Thoracic aorta (tissue), 2 donors: ENCODE data around the gene RIOK1. TPM values are rescaled to one million over a fixed set of nuclear protein-coding genes. Genes with fewer than 3 reads are reported as not detected.

Experiments used
- ATAC-seq: fragments of 150-250 bp; one replicate; pipeline ENCODE4 v1.8.0; 2017; ENCODE audit warnings: low read depth; ENCODE audit not compliant: insufficient number of reproducible peaks, low FRiP score
- DNase-seq: peaks from one replicate; pipeline ENCODE4 v3.0.0-alpha.2; 2020; ENCODE audit warnings: low spot score
- H3K27ac ChIP-seq, 2 donors: fragments of 200-600 bp; sonication (generic); 1 replicate in 1 of 2; 2 replicates in 1 of 2; pipeline ENCODE4 v1.5.1; 2016; ENCODE audit warnings: mild to moderate bottlenecking in 2 of 2, moderate library complexity in 2 of 2
- H3K27me3 ChIP-seq: fragments of 200-600 bp; sonication (generic); replicated peaks from 2 replicates; pipeline ENCODE4 v1.6.0; 2016; ENCODE audit warnings: mild to moderate bottlenecking; ENCODE audit not compliant: insufficient read depth
- H3K36me3 ChIP-seq: fragments of 200-600 bp; sonication (generic); one replicate; pipeline ENCODE4 v1.5.1; 2016
- H3K4me1 ChIP-seq, 2 donors: fragments of 200-600 bp; sonication (generic); 1 replicate in 1 of 2; 2 replicates in 1 of 2; pipeline versions ENCODE4 v1.5.1 to v1.6.0; 2016; ENCODE audit warnings: low read depth in 2 of 2, mild to moderate bottlenecking in 1 of 2; ENCODE audit not compliant: control insufficient read depth in 1 of 2
- H3K4me3 ChIP-seq: fragments of 200-600 bp; sonication (generic); 2 replicates; pipeline ENCODE4 v1.5.1; 2016; ENCODE audit warnings: mild to moderate bottlenecking
- H3K9me3 ChIP-seq: fragments of 200-600 bp; sonication (generic); 2 replicates; pipeline ENCODE4 v1.5.1; 2016
- CTCF ChIP-seq: fragments of 200-600 bp; sonication (generic); IDR thresholded peaks from one replicate; pipeline ENCODE4 v1.5.1; 2019; ENCODE audit warnings: antibody characterized with exemption
- total RNA-seq, 2 donors: library from RNA; depleted of rRNA; stranded (reverse); fragments of >200 nt; gene quantifications; one replicate each; pipeline versions ENCODE4 v1.1.0 to v1.2.3, GENCODE V29; 2016

RIOK1 gene
- total RNA-seq, 2 donors from 2014 or later: 12.6 to 25.5 TPM

- Histone ChIP-seq H3K4me1 (peaks cover 12 to 26% of the 10 kb centered on the region in 2 donors), H3K36me3 (peaks cover 8% of the 10 kb centered on the region), H3K27me3 (no peaks in the 10 kb centered on the region), H3K4me3 (peak overlapping the region; percentile 87), H3K27ac (peak overlapping the region; percentile 75 to 86), H3K9me3 (no peaks in the 10 kb centered on the region)
- DNase-seq: peak; percentile 31
- no peak for TF ChIP-seq CTCF
- ATAC-seq: no peak
Observed at GRCh38 chr6:7389162-7389450, 502 bp upstream of the RIOK1 start.

GRCh38 chr6:7390226-7390878 is 744 bp downstream of the RIOK1 start:
- ATAC-seq: no peak
- H3K27me3 ChIP-seq: no peaks in the 10 kb centered on the region
- peak overlapping the region; percentile 87 for H3K4me3 ChIP-seq
- H3K36me3 ChIP-seq: peaks cover 8% of the 10 kb centered on the region
- DNase-seq: no peak
- peak overlapping the region; percentile 75 to 86 for H3K27ac ChIP-seq
- H3K9me3 ChIP-seq: no peaks in the 10 kb centered on the region
- H3K4me1 ChIP-seq: peaks cover 12 to 26% of the 10 kb centered on the region in 2 donors
- TF ChIP-seq CTCF: no peak

GRCh38 chr6:7391151-7391550 is 1.5 kb downstream of the RIOK1 start:
- H3K27me3 ChIP-seq: no peaks in the 10 kb centered on the region
- TF ChIP-seq CTCF: no peak
- ATAC-seq: no peak
- no peaks in the 10 kb centered on the region for H3K9me3 ChIP-seq
- H3K27ac ChIP-seq: no peak overlapping the region
- peaks cover 8% of the 10 kb centered on the region for H3K36me3 ChIP-seq
- H3K4me1 ChIP-seq: peaks cover 12 to 26% of the 10 kb centered on the region in 2 donors
- H3K4me3 ChIP-seq: peak overlapping the region; percentile 87
- DNase-seq: no peak

- H3K27me3 ChIP-seq: no peaks in the 10 kb centered on the region
- no peak for TF ChIP-seq CTCF
- H3K9me3 ChIP-seq: no peaks in the 10 kb centered on the region
- DNase-seq: no peak
- H3K4me1 ChIP-seq: peaks cover 12 to 26% of the 10 kb centered on the region in 2 donors
- no peak for ATAC-seq
- H3K4me3 ChIP-seq: no peak overlapping the region
- H3K36me3 ChIP-seq: peaks cover 12% of the 10 kb centered on the region
- H3K27ac ChIP-seq: no peak overlapping the region
Observed at GRCh38 chr6:7392402-7392801, 2.8 kb downstream of the RIOK1 start.

- TF ChIP-seq CTCF: no peak
- H3K27me3 ChIP-seq: no peaks in the 10 kb centered on the region
- H3K9me3 ChIP-seq: no peaks in the 10 kb centered on the region
- H3K27ac ChIP-seq: no peak overlapping the region
- no peaks in the 10 kb centered on the region for H3K4me1 ChIP-seq
- H3K4me3 ChIP-seq: no peak overlapping the region
- ATAC-seq (no peak), DNase-seq (no peak)
- H3K36me3 ChIP-seq: peaks cover 37% of the 10 kb centered on the region
Observed at GRCh38 chr6:7401075-7401474, 11.5 kb downstream of the RIOK1 start.
